ENCODE measurements around the gene SOX15. TPM values are rescaled to one million over a fixed set of nuclear protein-coding genes. Genes with fewer than 3 reads are reported as not detected.

The SOX15 gene
- total RNA-seq, 1 donor from 2014 or later, result 0.24 TPM

DNA sequence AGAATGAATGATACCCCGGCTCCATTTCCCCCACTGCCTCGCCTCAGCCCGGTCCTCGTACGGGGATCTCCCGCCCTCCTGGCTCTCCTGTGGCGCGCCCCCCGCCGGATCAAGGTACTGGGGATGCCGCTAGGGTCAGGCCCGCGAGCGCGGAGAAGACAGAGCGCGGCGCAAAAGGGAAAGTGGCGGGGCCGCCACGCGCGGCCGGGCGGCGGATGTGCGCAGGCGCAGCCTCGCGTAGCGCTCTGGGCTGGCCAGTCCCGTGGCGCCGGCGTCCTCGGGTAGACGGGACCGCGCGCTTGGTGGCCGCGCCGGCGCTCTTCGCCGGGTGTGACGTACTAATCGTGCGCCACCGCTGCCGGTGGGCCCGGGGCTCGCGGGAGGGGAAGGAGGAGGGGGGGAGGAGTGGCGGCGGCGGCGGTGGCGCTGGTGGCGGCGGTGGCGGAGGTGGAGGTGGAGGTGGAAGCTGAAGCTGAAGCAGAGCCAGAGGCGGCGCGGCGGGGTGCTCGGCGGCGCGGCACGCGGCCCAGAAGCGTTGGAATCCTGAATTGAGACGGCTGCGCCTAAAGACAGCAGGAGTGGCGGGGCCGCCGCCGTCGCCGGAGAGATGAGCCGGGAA lies 28.2 kb downstream of the SOX15 start, which contains the start of gene SENP3:
TSS of gene SENP3 (plus strand) at position 331 of the 619 bp plus-strand sequence. CDS start 1,158 bp downstream, outside the sequence.
- Mint-ChIP-seq H3K9me3 (no peaks in the 10 kb centered on the region), H3K27me3 (no peaks in the 10 kb centered on the region), H3K27ac (peak within 1 kb of the TSS; percentile 96), H3K4me3 (peak within 1 kb of the TSS; percentile 92), H3K36me3 (ENCODE audit: low read depth) (peaks cover 47% of the 10 kb centered on the region), H3K4me1 (peaks cover 54% of the 10 kb centered on the region)
- peak; percentile 92 for DNase-seq
- intact Hi-C loops (cut with micrococcal nuclease), result loop anchor here (1.0 kb wide), 13 partner anchors 9 to 281 kb away; partner anchors contain the start of genes FXR2, KCTD11, MPDU1 and POLR2A
- peak; percentile 69 for ATAC-seq (ENCODE audit: low read depth)
- POLR2A ChIA-PET, result interaction anchor here (0.8 to 7.9 kb wide), 22 partner anchors 10 to 310 kb away, joined by 3 to 98 read pairs (median 12); partner anchors contain the start of genes ACAP1, CD68, CTDNEP1 and MPDU1
- CTCF ChIA-PET, result interaction anchor here (0.8 to 6.1 kb wide), 25 partner anchors 9 to 516 kb away, joined by 3 to 364 read pairs (median 8); partner anchors contain the start of genes ACAP1, FXR2, MPDU1 and SOX15
- TF ChIP-seq, protein P1, sequence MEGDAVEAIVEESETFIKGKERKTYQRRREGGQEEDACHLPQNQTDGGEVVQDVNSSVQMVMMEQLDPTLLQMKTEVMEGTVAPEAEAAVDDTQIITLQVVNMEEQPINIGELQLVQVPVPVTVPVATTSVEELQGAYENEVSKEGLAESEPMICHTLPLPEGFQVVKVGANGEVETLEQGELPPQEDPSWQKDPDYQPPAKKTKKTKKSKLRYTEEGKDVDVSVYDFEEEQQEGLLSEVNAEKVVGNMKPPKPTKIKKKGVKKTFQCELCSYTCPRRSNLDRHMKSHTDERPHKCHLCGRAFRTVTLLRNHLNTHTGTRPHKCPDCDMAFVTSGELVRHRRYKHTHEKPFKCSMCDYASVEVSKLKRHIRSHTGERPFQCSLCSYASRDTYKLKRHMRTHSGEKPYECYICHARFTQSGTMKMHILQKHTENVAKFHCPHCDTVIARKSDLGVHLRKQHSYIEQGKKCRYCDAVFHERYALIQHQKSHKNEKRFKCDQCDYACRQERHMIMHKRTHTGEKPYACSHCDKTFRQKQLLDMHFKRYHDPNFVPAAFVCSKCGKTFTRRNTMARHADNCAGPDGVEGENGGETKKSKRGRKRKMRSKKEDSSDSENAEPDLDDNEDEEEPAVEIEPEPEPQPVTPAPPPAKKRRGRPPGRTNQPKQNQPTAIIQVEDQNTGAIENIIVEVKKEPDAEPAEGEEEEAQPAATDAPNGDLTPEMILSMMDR (IDR thresholded peaks at IDR 0.05), result no peak

DNA sequence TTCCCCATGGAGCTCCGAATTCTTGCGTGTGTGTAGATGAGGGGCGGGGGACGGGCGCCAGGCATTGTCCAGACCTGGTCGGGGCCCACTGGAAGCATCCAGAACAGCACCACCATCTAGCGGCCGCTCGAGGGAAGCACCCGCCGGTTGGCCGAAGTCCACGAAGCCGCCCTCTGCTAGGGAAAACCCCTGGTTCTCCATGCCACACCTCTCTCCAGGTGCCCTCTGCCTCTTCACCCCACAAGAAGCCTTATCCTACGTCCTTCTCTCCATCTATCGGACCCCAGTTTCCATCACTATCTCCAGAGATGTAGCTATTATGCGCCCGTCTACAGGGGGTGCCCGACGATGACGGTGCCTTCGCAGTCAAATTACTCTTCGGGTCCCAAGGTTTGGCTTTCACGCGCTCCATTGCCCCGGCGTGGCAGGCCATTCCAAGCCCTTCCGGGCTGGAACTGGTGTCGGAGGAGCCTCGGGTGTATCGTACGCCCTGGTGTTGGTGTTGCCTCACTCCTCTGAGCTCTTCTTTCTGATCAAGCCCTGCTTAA lies 28.8 kb downstream of the SOX15 start:
- DNase-seq (peak; percentile 76), ATAC-seq (ENCODE audit: low read depth) (peak; percentile 68)
- peak overlapping the region; percentile 92 for H3K4me3 Mint-ChIP-seq
- H3K27me3 Mint-ChIP-seq, result no peaks in the 10 kb centered on the region
- H3K4me1 Mint-ChIP-seq, result peaks cover 60% of the 10 kb centered on the region
- ChIA-PET CTCF (interaction anchor here (0.6 to 6.1 kb wide), 32 partner anchors 9 to 515 kb away, joined by 3 to 364 read pairs (median 7); partner anchors contain the start of genes ACAP1, FXR2, MPDU1 and PLSCR3), POLR2A (interaction anchor here (0.5 to 7.9 kb wide), 26 partner anchors 9 to 310 kb away, joined by 3 to 98 read pairs (median 8); partner anchors contain the start of genes ACAP1, CD68, CTDNEP1 and MPDU1)
- H3K9me3 Mint-ChIP-seq, result no peaks in the 10 kb centered on the region
- peaks cover 43% of the 10 kb centered on the region for H3K36me3 Mint-ChIP-seq (ENCODE audit: low read depth)
- intact Hi-C loops (cut with micrococcal nuclease), result loop anchor here (1.0 kb wide), 13 partner anchors 9 to 281 kb away; partner anchors contain the start of genes FXR2, KCTD11, MPDU1 and POLR2A
- TF ChIP-seq, protein P1 (IDR thresholded peaks at IDR 0.05), result no peak
- peak overlapping the region; percentile 96 for H3K27ac Mint-ChIP-seq

DNA sequence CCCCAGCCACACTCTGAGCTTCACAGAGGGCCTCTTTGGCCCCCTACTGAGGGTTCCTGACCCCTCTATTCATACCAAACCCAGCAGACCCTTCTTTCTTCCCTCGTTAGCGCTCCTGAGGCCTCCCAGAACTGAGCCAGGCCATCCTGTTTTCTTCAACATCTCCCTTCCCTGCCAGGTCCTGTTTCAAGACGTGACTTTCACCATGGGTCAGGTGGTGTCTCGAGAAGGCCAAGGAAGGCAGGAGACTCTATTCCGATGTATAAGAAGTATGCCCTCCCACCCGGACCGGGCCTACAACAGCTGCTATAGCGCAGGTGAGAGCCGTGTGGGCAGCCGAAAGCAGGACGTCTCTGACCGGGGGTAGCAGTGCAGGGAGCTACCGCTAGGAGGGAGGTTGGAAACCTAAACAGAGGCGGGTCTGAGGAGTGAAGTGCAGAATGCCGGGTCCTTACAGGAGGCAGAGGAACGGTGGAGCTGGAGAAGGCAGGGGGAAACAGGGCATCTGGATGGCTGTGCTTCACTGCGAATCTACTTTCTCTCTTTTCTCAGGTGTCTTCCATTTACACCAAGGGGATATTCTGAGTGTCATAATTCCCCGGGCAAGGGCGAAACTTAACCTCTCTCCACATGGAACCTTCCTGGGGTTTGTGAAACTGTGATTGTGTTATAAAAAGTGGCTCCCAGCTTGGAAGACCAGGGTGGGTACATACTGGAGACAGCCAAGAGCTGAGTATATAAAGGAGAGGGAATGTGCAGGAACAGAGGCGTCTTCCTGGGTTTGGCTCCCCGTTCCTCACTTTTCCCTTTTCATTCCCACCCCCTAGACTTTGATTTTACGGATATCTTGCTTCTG lies 29.5 kb downstream of the SOX15 start:
- POLR2A ChIA-PET, result interaction anchor here (0.5 to 7.9 kb wide), 24 partner anchors 8 to 256 kb away, joined by 3 to 98 read pairs (median 9); partner anchors contain the start of genes CD68, MPDU1, PLSCR3 and POLR2A
- no peaks in the 10 kb centered on the region for H3K27me3 Mint-ChIP-seq
- peaks cover 37% of the 10 kb centered on the region for H3K36me3 Mint-ChIP-seq (ENCODE audit: low read depth)
- DNase-seq (peak; percentile 61), ATAC-seq (ENCODE audit: low read depth) (peak; percentile 33)
- H3K27ac Mint-ChIP-seq, result peak overlapping the region; percentile 96
- peaks cover 63% of the 10 kb centered on the region for H3K4me1 Mint-ChIP-seq
- no peaks in the 10 kb centered on the region for H3K9me3 Mint-ChIP-seq
- TF ChIP-seq, protein P1 (IDR thresholded peaks at IDR 0.05), result peak; percentile 12
- peak overlapping the region; percentile 92 for H3K4me3 Mint-ChIP-seq
- intact Hi-C loops (cut with micrococcal nuclease), result loop anchor here (1.0 kb wide), 13 partner anchors 8 to 280 kb away; partner anchors contain the start of genes FXR2, KCTD11, MPDU1 and POLR2A
- CTCF ChIA-PET, result interaction anchor here (0.6 to 6.1 kb wide), 31 partner anchors 8 to 515 kb away, joined by 3 to 364 read pairs (median 7); partner anchors contain the start of genes ACAP1, FXR2, MPDU1 and PLSCR3

DNA sequence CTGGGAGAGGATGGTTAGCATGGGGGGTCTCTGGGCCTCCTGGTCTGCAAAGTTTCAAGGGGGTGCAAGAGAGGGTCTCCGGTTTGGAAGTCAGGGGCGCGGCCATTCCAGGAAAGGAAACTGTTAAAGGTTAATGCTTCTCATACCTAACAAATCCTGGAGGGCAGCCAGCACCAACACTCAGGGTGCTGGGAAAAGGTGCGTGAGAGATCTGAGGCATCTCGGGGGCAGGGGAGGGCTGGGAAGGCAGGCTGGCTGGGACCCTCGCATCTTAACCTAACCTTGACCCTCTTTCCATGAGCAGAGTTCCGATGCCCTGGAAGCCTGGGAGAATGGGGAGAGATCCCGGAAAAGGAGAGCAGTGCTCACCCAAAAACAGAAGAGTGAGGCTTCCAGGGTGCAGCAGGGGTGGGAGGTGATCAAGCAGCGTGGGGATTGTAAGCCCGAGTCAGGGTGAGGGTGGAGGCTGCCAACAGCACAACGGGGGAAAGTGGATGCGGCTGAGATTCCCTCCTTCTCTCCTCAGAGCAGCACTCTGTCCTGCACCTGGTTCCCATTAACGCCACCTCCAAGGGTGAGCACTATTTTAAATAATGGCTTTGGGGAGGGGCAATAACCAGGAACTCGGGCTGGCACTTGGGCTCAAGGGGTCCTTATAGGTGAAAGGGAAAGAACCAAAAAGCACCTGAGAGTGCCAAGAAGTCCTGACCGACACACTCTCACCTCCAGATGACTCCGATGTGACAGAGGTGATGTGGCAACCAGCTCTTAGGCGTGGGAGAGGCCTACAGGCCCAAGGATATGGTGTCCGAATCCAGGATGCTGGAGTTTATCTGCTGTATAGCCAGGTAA lies 30.3 kb downstream of the SOX15 start:
- Mint-ChIP-seq H3K4me1 (peaks cover 67% of the 10 kb centered on the region), H3K36me3 (ENCODE audit: low read depth) (peaks cover 28% of the 10 kb centered on the region), H3K9me3 (no peaks in the 10 kb centered on the region), H3K27me3 (no peaks in the 10 kb centered on the region), H3K27ac (peak overlapping the region; percentile 96), H3K4me3 (peak overlapping the region; percentile 92)
- TF ChIP-seq, protein P1 (IDR thresholded peaks at IDR 0.05), result no peak
- CTCF ChIA-PET, result interaction anchor here (1.0 to 6.1 kb wide), 21 partner anchors 7 to 514 kb away, joined by 3 to 364 read pairs (median 8); partner anchors contain the start of genes MPDU1, PLSCR3, SOX15 and TMEM102
- no peak for ATAC-seq (ENCODE audit: low read depth)
- DNase-seq, result no peak
- intact Hi-C loops (cut with micrococcal nuclease), result no loop called here
- POLR2A ChIA-PET, result interaction anchor here (0.6 to 7.9 kb wide), 26 partner anchors 7 to 688 kb away, joined by 3 to 98 read pairs (median 16); partner anchors contain the start of genes CD68, CTC1, MPDU1 and PLSCR3
